IgD-negative memory B cell (primary cell): ENCODE results near the gene NSFL1C. TPM values are rescaled to one million over a fixed set of nuclear protein-coding genes. Genes with fewer than 3 reads are reported as not detected.

Source experiments
- H3K27ac Mint-ChIP-seq, 3 donors: one replicate each; pipeline ENCODE4 v1.8.0; 2020 to 2022; ENCODE audit warnings: mild to moderate bottlenecking in 3 of 3, mixed read lengths in 3 of 3, moderate library complexity in 1 of 3
- H3K27me3 Mint-ChIP-seq: one replicate; pipeline ENCODE4 v1.8.0; 2021; ENCODE audit warnings: mixed read lengths
- H3K36me3 Mint-ChIP-seq: one replicate; pipeline ENCODE4 v1.8.0; 2020; ENCODE audit warnings: mild to moderate bottlenecking, mixed read lengths
- H3K4me1 Mint-ChIP-seq, 3 donors: one replicate each; pipeline ENCODE4 v1.8.0; 2020 to 2022; ENCODE audit warnings: mixed read lengths in 3 of 3, mild to moderate bottlenecking in 1 of 3
- H3K4me3 Mint-ChIP-seq, 4 donors: one replicate each; pipeline ENCODE4 v1.8.0; 2020 to 2022; ENCODE audit warnings: mild to moderate bottlenecking in 4 of 4, mixed read lengths in 4 of 4, moderate library complexity in 3 of 4
- H3K9me3 Mint-ChIP-seq, 3 donors: one replicate each; pipeline ENCODE4 v1.8.0; 2020 to 2021; ENCODE audit warnings: mixed read lengths in 3 of 3, mild to moderate bottlenecking in 1 of 3
- polyA plus RNA-seq: library from polyadenylated mRNA; unstranded; fragments of 300-500 nt; fragmentation: Illumina TruSeq; gene quantifications from one replicate; pipeline ENCODE4 v1.2.3, GENCODE V29; 2021

The NSFL1C gene
- polyA plus RNA-seq, 1 donor from 2014 or later = 112 TPM

DNA sequence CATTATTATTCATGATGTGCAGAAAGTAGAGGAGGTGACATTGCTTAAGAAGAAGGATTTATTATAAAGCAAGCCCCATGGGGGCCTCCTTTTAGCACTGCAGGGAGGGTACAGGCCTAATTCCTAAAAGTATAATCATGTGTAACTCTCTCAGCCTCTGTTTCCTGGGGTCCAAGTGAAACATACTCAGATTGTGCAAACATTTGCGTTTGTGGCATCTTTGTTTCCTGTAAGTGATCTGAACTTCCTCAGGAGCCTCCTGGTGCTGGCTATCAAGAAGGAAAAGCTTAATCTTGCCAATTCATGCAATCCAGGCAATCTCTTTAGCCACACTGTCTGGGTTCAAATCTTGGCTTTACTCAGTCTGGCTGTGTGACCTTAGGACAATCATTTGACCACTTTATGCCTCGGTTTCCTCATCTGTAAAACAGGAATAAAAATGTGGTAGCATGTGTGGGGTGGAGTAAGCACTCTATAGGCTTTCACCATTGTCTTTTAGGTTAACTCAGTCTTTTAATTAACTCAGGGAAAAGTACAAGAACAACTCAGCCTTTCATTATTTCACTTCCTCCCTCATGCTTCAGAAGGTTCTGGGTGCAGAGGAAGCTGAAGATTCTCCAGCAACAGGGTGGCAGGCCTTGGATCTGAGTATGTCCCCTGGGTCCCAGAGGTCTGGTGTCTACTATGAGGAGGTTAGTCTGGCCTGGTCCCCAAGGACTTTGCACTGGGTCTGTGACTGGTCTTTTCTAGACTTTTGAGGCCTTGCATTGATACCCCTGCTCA, 25.4 kb upstream of the NSFL1C start:
- Mint-ChIP-seq H3K9me3 (no peaks in the 10 kb centered on the region), H3K36me3 (peaks cover 4% of the 10 kb centered on the region), H3K4me1 (peaks cover 19 to 31% (median 29%) of the 10 kb centered on the region in 3 donors), H3K27ac (no peak overlapping the region), H3K27me3 (peaks cover 4% of the 10 kb centered on the region), H3K4me3 (peak overlapping the region in 2 of 4 donors; percentile 40 to 76)

DNA sequence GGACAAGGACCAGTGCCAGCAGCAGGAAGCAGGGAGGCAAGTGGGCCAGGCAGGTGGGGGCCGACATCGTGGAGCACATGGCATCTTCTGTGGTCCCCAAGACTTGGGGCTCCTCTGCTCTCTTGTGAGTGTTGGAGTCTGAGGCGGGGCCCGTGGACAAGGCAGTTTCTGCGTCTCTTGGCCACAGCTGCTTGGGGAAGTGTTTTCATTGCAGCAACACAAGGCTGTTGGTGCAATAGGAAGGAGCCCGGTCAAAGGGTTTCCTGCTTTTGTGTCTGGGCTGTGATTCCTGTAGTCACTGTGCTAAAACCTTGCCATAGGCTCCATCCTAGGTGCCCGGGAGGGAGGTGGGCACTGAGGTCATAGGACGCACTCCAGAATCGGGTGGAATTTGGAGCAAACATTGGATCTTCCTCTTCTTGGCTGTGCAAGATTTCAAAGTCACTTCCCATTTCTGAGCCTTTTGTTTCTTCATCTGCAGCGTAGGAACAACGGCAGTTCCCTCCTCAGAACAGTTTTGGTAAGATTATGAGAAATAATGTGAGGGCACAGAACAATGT, 24.7 kb upstream of the NSFL1C start, which contains the start of gene SIRPB2:
Gene SIRPB2 (minus strand): TSS at position 140 of the 560 bp plus-strand sequence. CDS start 61 bp downstream, at position 79.
- H3K4me3 Mint-ChIP-seq = peak within 1 kb of the TSS in 2 of 4 donors; percentile 40 to 76
- H3K36me3 Mint-ChIP-seq = peaks cover 4% of the 10 kb centered on the region
- H3K27ac Mint-ChIP-seq = no peak within 1 kb of the TSS
- H3K4me1 Mint-ChIP-seq = peaks cover 19 to 31% (median 29%) of the 10 kb centered on the region in 3 donors
- no peaks in the 10 kb centered on the region for H3K9me3 Mint-ChIP-seq
- H3K27me3 Mint-ChIP-seq = peaks cover 4% of the 10 kb centered on the region

DNA sequence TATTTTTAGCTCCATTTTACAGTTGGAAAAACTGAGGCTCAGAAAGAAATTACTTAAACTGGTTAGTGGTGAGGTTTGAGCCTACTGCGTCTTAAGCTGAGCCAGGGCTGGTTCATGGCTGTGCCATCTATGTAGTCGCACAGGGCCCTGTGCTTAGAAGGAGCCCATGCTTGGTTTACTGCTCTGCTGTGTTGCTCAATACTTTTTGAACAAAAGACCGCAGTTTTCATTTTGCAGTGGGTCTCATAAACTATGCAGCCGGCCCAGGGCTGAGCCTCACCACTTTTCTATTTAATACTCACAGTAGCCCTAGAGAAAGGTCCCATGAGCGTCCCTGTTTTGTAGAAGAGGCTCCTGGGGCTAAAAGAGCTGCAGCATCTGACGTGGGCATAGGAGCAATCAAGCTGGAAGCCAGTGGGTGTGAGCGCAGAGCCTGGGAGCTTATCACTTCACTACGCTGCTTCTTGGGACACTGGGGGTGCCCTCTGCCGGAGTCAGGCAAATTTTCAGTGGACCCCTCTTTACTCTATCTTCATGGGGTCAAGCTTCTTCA, 24.1 kb upstream of the NSFL1C start:
- Mint-ChIP-seq H3K4me3 (no peak overlapping the region), H3K36me3 (peaks cover 4% of the 10 kb centered on the region), H3K27me3 (peaks cover 1% of the 10 kb centered on the region), H3K27ac (no peak overlapping the region), H3K4me1 (peaks cover 19 to 31% (median 29%) of the 10 kb centered on the region in 3 donors), H3K9me3 (no peaks in the 10 kb centered on the region)

DNA sequence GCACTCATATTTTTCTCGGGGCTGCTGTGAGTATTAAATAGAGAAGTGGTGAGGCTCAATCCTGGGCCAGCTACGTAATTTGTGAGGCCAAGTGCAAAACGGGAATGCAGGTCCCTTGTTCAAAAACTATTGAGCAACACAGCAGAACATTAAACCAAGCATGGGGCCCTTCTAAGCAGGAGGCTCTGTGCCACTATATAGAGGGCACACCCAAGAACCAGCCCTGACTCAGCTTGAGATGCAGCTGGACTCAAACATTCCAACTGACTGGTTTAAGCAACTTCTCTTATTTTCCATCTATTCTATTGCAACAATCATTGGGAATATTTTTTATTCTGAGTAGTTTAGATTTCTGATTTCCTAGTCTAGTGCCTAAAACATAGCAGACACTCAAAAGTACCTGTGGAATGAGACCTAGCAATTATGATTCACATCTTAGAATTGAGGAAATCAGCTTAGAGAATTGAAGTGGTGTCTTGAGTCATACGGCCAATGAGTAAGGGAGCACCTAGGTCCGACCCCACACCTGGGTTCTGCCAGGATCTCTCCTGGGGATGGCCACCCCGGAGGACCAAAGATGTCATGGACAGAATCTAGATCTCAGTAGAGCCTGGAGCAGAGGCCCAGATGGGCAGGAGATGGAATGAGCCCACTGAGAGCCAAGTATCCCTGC, 23.3 kb upstream of the NSFL1C start:
- peaks cover 1% of the 10 kb centered on the region for H3K27me3 Mint-ChIP-seq
- H3K36me3 Mint-ChIP-seq = peaks cover 4% of the 10 kb centered on the region
- H3K27ac Mint-ChIP-seq = no peak overlapping the region
- H3K9me3 Mint-ChIP-seq = no peaks in the 10 kb centered on the region
- H3K4me3 Mint-ChIP-seq = no peak overlapping the region
- H3K4me1 Mint-ChIP-seq = peaks cover 17 to 27% (median 26%) of the 10 kb centered on the region in 3 donors

DNA sequence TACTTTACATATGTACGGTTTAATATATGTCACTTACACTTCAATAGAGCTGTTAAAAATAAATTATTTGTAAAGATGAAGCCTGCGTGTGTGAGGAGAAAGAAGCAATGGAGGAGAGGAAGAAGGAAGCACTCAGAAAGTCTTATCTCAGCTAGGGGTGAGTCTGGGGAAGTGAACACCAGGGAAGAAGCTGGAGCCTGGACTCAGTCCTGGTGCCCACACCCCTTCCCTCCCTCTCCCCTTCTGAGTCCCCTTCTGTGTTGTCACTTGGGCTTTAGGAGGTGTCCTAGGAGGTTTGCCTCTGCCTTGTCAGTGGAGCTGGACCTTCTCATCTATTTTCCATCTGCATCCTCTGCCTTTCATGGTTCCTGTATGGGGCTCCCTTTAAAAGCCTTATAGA, 22.7 kb upstream of the NSFL1C start:
- no peaks in the 10 kb centered on the region for H3K9me3 Mint-ChIP-seq
- H3K27ac Mint-ChIP-seq = no peak overlapping the region
- H3K36me3 Mint-ChIP-seq = peaks cover 4% of the 10 kb centered on the region
- peaks cover 13 to 22% (median 21%) of the 10 kb centered on the region in 3 donors for H3K4me1 Mint-ChIP-seq
- peaks cover 3% of the 10 kb centered on the region for H3K27me3 Mint-ChIP-seq
- no peak overlapping the region for H3K4me3 Mint-ChIP-seq

DNA sequence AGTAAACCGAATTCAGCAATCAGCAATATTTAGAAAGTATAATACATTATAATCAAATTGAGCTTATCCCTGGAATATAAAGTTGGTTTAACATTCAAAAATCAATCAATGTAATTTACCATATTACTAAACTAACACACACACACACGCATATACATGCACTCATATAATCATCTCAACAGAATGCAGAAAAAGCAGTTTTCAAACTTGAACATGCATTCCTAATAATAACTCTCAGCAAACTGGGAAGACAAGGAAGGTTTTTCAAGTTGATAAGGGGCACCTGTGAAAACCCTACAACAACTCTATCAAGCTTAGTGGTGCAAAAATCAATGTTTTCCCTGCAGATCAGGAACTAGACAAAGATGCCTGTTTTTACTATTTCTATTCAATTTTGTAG, 19.9 kb upstream of the NSFL1C start:
- Mint-ChIP-seq H3K4me3 (no peak overlapping the region), H3K36me3 (no peaks in the 10 kb centered on the region), H3K4me1 (peaks cover 1 to 6% (median 4%) of the 10 kb centered on the region in 3 donors), H3K27me3 (peaks cover 9% of the 10 kb centered on the region), H3K9me3 (no peaks in the 10 kb centered on the region), H3K27ac (no peak overlapping the region)

DNA sequence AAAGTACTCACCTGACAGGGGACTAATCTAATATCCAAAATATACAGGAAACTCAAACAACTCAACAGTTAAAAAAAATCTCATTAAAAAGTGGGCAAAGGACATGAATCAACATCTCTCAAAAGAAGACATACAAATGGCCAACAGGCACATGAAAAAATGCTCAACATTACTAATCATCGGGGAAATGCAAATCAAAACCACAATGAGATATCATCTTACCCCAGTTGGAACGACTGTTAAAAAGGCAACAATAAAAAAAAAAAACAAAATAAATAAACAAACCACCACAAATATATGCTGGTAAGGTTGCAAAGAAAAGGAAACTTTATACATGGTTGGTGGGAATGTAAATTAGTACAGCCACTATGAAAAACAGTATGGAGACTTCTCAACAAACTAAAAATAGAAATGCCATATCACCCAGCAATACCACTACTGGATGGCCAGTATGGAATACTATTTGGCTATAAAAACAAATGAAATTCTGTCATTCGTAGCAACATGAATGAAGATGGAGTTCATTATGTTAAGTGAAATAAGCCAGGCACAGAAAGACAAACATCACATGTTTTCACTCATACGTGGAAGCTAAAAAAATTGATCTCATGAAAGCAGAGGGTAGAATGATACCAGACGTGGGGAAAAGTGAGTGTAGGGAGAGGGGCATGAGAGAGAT, 17.9 kb upstream of the NSFL1C start:
- H3K27me3 Mint-ChIP-seq = peaks cover 13% of the 10 kb centered on the region
- no peaks in the 10 kb centered on the region for H3K36me3 Mint-ChIP-seq
- no peaks in the 10 kb centered on the region for H3K9me3 Mint-ChIP-seq
- H3K4me1 Mint-ChIP-seq = peaks cover 0 to 2% (median 1%) of the 10 kb centered on the region in 3 donors
- no peak overlapping the region for H3K27ac Mint-ChIP-seq
- no peak overlapping the region for H3K4me3 Mint-ChIP-seq

DNA sequence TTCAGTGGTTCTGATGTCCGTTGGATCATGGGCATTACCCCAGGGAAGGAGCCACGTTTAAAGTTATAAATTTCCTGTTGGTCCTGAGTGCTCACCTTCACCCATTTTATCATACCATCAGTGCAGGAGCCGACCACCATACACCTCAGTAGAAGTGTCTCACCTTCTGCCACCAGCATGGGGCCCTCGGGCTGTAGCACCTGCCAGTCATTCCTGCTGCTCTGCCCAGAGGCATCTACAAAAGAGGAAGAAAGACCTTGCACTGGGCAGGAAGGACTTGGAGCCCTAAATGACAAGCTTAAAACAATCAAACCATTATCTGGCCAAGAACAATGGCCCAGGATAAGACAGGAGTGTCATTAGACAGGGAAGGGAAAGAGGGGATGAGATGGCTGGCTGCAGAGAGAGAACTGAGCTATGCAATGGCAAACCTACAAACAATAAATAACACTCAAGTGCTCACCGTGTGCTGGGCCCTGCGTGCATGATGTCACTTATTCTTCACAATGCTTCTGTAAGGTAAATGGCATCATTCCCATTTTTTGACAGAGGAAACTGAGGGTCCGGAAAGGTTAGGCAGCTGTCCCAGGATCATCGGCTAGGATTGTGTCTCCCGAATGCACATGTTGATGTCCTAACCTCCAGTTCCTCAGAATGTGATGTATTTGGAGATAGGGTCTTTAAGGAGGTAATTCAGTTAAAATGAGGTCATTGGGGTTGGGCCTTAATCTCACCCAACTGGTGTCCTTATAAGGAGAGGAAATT, 13.4 kb upstream of the NSFL1C start:
- Mint-ChIP-seq H3K36me3 (no peaks in the 10 kb centered on the region), H3K9me3 (peaks cover 0 to 3% (median 3%) of the 10 kb centered on the region in 3 donors), H3K27ac (no peak overlapping the region), H3K4me1 (peaks cover 0 to 2% (median 1%) of the 10 kb centered on the region in 3 donors), H3K27me3 (peaks cover 25% of the 10 kb centered on the region), H3K4me3 (no peak overlapping the region)

DNA sequence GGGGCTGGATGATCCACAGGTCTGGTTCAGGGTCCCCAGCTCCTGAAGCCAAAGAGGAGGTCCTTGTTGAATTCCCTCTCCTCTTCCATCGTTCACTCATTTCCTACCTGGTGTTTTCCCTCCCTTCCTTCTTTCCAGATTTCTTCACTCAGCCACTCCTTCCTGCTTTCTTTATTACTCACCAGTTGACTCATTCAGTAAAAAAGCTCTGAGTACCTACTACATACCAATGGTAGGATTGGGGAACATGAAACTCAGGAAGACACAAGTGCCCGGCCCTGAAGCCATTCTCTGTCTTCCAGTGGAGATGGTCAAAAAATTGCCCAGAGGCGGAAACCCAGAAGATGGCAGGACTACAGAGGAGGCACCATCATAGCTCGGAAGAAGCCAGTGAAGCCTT, 11.9 kb upstream of the NSFL1C start:
- H3K4me3 Mint-ChIP-seq = no peak overlapping the region
- H3K27ac Mint-ChIP-seq = no peak overlapping the region
- peaks cover 0 to 2% (median 0%) of the 10 kb centered on the region in 3 donors for H3K4me1 Mint-ChIP-seq
- H3K36me3 Mint-ChIP-seq = no peaks in the 10 kb centered on the region
- peaks cover 19% of the 10 kb centered on the region for H3K27me3 Mint-ChIP-seq
- H3K9me3 Mint-ChIP-seq = peaks cover 0 to 3% (median 3%) of the 10 kb centered on the region in 3 donors

DNA sequence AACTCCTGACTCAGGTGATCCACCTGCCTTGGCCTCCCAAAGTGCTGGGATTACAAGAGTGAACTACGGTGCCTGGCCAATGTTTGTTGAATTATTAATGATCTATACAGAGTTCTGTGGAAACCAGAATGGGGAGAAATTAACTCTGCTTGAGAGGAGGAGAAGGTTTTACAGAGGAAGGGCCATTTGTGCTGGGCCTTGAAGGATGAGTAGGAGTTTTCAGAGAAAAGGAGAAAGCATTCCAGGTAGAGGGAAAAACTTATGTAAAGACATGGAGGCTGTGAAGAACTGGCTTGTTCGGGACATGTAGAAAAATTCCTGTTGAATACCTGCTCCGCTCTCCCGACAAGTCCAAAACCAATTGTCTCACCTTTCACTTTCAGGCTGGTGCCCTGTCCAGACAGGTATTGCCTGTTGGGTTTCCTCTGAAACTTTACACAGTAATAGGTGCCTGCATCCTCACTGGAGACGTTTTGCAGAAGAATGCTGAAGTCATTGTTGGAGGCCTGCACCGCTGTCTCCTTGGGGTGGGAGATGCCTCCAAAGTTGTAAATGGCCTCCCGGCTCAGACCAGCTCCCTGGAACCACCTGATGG, 11.3 kb upstream of the NSFL1C start:
- Mint-ChIP-seq H3K9me3 (peaks cover 0 to 3% (median 3%) of the 10 kb centered on the region in 3 donors), H3K4me1 (peaks cover 2 to 5% (median 2%) of the 10 kb centered on the region in 3 donors), H3K27ac (no peak overlapping the region), H3K4me3 (no peak overlapping the region), H3K36me3 (no peaks in the 10 kb centered on the region), H3K27me3 (peaks cover 19% of the 10 kb centered on the region)

DNA sequence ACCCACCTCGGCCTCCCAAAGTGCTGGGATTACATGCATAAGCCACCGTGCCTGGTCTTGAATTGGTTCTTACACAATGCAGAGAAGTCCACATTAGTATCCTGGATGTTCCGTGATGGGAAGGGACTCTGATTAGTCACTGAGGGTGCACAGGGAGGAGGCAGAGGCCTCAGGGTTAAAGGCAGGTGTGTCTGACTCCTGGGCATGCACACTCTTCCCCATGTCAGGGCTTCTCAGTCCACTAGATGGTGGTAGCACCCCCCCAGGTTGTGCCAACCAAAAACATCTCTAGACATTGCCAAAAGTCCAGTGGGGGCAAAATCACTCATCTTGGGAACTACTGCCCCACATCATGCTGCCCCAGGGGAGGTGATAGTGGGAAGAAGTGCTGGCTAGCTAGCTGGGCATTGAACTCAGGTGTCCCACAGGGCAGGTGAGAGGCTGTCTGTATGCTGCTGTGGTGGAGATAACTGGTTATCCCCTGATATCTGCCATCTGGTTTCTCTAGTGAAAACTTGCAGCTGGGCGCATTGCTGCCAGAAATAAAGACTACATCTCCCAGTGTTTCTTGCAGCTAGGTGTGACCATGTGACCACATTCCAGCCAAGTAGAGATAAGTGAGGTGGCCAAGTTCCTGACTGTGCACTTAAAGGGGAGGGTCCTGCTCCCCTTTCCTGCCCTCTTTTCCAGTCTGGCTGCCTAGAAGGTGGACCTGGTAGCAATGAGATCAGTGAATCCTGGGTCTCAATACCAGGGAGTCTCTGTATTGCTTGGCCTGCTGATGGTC, 8.4 kb upstream of the NSFL1C start:
- peaks cover 0 to 3% (median 3%) of the 10 kb centered on the region in 3 donors for H3K9me3 Mint-ChIP-seq
- H3K27me3 Mint-ChIP-seq = peaks cover 13% of the 10 kb centered on the region
- H3K4me1 Mint-ChIP-seq = peaks cover 7 to 17% (median 15%) of the 10 kb centered on the region in 3 donors
- H3K27ac Mint-ChIP-seq = peak overlapping the region in 1 of 3 donors; percentile 29
- H3K4me3 Mint-ChIP-seq = no peak overlapping the region
- no peaks in the 10 kb centered on the region for H3K36me3 Mint-ChIP-seq

DNA sequence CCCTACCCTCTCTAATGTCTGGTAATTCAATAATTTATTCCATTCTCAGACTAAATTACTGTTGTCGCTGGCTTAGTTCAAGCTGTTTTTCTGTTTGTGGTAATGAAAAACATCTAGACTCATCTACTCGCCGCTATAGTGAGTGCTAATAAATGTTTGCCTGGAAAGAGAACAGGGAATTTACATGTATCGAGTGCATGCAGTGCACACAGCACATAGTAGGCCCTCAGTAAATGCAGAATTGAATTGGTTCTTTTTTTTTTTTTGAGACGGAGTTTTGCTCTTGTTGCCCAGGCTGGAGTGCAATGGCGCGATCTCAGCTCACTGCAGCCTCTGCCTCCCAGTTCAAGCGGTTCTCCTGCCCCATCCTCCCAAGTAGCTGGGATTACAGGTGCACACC, 7.7 kb upstream of the NSFL1C start:
- H3K27ac Mint-ChIP-seq = no peak overlapping the region
- H3K36me3 Mint-ChIP-seq = no peaks in the 10 kb centered on the region
- peaks cover 0 to 3% (median 3%) of the 10 kb centered on the region in 3 donors for H3K9me3 Mint-ChIP-seq
- peaks cover 11% of the 10 kb centered on the region for H3K27me3 Mint-ChIP-seq
- peaks cover 7 to 17% (median 16%) of the 10 kb centered on the region in 3 donors for H3K4me1 Mint-ChIP-seq
- H3K4me3 Mint-ChIP-seq = no peak overlapping the region
